Astrocyte of the cerebellum (primary cell): ENCODE results near the gene SLC6A16.
A peak's percentile ranks its signal among the peaks of the same experiment; 100 is the strongest.

ENCODE experiments used
- DNase-seq: peaks from one replicate; pipeline ENCODE4 v3.0.0-alpha.2; 2011; ENCODE audit warnings: low read depth
- H3K4me3 ChIP-seq: 2 replicates; pipeline ENCODE4 v1.5.1; 2011; ENCODE audit warnings: mild to moderate bottlenecking, low read depth, low read length, moderate library complexity
- in situ Hi-C: cut with HindIII; loops from 2 replicates; pipeline ENCODE4 v1.10.0; 2017; ENCODE audit warnings: low sequenced_read_pairs
- TF ChIP-seq, protein P1 (sequence below): IDR thresholded peaks from 2 replicates; pipeline ENCODE4 v1.5.1; 2012; ENCODE audit warnings: low read length, low read depth, moderate library complexity, mild to moderate bottlenecking; ENCODE audit errors: missing control alignments

The SLC6A16 gene

DNA sequence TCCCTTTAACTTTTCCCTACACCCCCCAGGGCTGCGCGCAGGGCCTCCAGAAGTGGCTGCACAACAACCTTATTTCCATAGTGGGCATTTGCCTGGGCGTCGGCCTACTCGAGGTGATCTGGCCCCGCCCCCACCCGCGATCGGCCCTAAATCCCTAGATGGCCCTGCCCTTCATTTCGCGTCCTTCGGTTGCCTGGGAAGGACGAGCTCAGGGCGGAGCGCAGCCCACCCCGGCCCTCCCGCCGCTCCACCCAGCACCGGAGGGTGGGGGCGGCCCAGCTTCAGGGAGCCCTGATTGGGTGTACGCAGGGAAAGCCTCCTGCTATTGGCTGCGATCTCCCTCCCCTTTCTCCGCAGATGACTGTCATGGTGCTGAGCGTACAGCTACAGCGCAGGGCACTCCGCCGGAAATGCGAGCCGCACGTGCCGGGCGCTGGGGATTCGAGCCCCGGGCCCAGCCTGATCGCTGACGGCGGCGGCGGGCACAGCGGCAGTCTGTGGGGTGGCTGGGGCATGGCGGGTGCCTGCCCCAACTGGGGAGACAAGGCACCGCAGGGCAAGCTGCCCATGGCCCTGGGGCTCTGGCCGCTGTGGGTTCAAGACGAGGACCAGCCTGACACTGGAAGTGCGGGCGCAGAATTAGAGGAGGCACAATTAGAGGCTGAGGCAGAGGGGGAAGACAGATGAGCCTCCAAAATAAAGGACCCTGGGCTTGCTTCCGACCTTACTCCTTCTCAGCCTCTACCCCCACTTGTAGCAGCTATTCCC, 14.5 kb upstream of the SLC6A16 start:
- TF ChIP-seq, protein P1, sequence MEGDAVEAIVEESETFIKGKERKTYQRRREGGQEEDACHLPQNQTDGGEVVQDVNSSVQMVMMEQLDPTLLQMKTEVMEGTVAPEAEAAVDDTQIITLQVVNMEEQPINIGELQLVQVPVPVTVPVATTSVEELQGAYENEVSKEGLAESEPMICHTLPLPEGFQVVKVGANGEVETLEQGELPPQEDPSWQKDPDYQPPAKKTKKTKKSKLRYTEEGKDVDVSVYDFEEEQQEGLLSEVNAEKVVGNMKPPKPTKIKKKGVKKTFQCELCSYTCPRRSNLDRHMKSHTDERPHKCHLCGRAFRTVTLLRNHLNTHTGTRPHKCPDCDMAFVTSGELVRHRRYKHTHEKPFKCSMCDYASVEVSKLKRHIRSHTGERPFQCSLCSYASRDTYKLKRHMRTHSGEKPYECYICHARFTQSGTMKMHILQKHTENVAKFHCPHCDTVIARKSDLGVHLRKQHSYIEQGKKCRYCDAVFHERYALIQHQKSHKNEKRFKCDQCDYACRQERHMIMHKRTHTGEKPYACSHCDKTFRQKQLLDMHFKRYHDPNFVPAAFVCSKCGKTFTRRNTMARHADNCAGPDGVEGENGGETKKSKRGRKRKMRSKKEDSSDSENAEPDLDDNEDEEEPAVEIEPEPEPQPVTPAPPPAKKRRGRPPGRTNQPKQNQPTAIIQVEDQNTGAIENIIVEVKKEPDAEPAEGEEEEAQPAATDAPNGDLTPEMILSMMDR = no peak
- in situ Hi-C loops = no loop called here
- no peak for DNase-seq
- H3K4me3 ChIP-seq = peak overlapping the region; percentile 7

DNA sequence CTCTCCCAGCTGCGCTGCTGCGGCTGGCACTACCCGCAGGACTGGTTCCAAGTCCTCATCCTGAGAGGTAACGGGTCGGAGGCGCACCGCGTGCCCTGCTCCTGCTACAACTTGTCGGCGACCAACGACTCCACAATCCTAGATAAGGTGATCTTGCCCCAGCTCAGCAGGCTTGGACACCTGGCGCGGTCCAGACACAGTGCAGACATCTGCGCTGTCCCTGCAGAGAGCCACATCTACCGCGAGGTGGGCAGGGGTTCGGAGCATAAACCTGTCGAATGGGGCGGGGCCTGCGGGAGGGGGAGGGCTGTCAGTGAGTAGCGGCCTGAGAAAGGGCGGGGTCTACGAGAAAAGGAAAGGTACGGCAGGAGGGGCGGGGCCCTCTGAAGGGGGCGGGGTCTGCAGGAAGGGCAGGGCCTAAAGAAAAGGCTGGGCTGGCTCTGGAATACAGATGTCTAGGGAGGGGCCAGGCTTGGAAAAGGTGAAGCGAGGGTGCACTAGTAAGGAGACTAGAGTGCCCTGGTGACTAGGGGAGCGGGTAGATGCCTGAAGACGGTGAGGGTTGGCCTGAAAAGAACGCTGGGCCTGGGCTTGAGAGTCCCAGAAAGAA, 13.8 kb upstream of the SLC6A16 start:
- TF ChIP-seq, protein P1 = no peak
- in situ Hi-C loops = no loop called here
- peak overlapping the region; percentile 7 for H3K4me3 ChIP-seq
- no peak for DNase-seq

DNA sequence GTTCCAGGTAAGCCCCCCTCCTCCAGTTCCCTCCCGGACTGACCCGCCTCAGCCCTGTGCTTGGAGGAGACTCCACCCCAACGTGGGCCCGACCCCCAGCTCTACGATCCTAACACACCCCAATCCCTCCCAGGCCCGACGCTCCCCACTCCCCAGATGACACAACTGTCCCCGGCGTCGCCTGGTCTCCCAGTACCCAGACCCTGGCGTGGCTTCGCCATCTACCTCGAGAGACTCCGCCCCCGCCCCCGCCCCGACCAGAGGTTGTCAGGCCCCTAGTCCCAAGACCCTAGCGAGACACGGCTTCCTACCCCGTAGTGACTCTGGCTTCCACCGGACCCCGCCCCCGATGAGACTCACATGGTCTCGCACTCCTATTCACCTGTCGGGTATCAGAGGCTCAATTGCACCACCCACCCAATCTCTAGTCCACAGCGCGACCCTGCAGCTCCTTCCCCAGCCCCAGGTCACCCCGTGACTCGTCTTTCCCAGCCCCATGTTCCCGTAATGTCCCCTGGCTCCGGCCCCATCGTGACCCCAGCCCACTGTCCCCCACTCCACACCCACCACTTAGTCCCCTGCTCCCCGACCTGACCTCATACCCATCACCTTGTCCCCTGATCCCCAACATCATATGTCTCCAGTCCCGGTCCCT, 13.2 kb upstream of the SLC6A16 start:
- in situ Hi-C loops = no loop called here
- DNase-seq = no peak

DNA sequence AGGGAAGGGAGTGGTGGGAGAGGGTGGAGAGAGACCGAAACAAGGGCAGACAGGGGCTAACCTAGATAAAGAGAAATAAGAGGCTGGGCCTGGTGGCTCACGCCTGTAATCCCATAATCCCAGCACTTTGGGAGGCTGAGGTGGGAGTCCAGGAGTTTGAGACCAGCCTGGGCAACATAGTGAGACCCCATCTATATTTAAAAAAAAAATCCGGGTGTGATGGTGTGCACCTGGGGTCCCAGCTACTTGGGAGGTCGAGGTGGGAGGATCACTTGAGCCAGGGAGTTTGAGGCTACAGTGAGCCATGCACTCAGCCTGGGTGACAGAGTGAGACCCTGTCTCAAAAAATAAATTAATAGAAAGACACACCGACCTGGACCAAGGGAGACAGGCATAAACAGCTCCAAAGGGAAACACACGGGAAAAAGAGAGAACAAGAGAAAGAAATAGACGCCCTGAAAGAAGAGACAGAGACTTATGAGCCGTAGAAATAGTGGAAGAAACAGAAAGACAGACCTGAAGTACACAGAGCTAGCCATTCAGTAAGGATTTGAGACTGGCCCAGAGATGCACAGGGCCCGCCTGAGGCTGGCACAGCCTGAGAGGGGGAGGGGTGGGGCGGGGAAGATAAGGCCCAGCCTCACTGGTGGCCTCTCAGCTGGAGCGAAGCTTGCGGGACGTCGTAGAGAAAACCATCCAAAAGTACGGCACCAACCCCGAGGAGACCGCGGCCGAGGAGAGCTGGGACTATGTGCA, 12.5 kb upstream of the SLC6A16 start:
- DNase-seq = no peak
- in situ Hi-C loops = no loop called here

More for the DNA sequence above, 13.2 kb upstream of the SLC6A16 start:
- TF ChIP-seq, protein P1 = no peak
- no peak overlapping the region for H3K4me3 ChIP-seq

DNA sequence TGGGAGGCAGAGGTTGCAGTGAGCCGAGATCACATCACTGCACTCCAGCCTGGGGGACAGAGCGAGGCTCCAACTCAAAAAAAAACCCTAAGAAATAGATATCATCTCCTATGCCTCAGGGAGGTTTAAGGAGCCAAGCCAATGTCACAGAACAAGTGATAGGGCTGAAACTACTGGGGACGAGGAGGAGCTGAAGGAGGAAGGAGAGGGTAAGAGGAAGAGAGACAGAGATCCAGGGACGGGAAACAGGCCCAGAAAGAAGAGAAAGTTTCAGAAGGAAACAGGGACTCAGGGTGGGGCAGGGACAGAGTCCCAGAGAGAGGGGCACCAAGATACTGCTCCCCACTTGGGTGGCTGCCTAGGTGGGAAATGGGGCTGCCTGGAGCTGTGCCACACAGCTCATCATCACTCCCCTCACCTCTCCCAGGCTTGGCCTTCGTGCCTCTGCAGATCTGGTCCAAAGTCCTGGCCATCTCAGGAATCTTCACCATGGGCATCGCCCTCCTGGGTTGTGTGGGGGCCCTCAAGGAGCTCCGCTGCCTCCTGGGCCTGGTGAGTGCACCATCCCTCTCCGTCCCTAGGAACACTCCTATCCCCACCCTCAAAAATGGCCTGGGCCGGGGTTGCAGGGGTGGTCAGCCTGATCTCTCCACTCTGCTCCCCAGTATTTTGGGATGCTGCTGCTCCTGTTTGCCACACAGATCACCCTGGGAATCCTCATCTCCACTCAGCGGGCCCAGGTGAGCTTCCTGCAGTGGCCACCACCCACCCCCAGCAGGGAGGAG, 11.7 kb upstream of the SLC6A16 start:
- no peak overlapping the region for H3K4me3 ChIP-seq
- no peak for DNase-seq
- in situ Hi-C loops = no loop called here
- TF ChIP-seq, protein P1 = no peak

More for the DNA sequence above, 12.5 kb upstream of the SLC6A16 start:
- H3K4me3 ChIP-seq = no peak overlapping the region
- TF ChIP-seq, protein P1 = no peak
